ENCODE measurements around the gene TCTN2. TPM values are rescaled to one million over a fixed set of nuclear protein-coding genes. Genes with fewer than 3 reads are reported as not detected.

Gene TCTN2
- total RNA-seq = 1 to 10 TPM; 3.1 to 3.2 TPM

DNA sequence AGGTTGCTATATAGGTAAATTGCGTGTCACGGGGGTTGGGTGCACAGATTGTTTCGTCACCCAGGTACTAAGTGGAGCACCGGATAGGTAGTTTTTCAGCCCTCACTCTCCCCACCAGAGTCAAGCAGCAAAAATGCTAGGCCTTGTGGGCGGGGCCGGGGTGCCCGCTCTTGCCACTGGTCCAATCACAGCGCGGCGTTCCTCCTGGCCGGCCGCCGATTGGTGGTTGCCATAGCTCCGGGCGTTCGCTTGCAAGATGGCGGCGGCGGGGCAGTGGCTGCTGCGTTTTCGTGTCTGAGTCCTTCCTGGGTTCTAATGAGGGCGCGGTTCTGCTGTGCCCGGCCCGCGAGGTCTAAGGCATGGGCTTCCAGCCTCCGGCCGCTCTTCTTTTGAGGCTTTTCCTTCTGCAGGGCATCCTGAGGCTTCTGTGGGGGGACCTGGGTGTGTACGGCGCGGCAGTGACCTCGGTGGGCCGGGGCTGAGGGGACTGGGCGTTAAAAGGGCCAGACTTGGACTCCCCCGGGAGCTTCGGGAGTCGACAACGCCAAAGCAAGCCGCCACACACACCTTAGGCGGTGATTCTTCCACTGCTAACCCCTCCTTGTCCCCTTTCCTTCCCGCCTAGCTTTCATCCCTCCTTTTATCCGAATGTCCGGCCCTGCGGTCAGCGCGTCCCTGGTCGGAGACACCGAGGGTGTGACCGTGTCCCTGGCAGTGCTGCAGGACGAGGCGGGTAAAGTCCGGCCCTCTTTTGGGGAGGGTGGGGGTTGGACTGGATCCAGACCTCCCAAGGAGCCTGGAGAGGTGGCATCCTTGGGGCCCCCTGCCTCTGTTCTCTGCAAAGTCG lies at the start of gene TCTN2:
TCTN2 (plus strand) TSS at position 232 of the 847 bp plus-strand sequence; CDS start at position 360, 128 bp downstream.

DNA sequence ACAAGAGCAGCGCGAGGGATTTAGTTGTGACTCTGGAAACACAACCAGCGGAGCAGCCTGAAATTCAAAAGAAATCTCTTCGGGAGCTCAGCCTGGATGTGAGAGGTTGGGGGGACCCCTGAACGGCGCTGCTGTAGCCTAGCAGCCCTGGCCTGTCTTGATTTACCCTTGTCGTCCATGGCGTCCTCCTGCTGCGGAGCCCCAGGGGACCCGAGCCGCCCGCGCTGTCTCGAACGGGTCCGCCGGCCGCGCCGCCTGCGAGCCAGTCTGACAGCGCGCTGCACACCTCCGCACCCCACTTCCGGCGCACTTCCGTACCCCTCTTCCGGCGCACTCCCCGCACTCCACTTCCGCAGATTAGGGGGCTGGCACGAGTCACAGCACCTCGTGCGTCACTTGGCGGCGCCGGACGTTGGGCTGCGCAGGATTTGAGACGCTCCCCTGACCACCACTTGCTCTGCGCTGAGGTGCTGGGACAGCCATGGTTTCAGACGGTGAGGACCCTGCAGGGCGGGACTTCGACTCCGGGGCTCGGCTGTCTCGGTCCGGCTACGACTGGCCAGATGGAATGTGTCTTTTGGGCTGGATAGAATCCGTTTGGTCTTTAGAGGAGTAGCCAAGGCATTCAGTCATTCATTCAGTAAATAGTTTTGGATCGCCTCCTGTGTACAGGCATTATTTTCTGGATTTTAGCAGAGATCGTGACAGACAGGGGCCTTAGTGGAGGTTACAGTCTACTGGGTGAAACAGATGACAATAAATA lies 37.4 kb upstream of the TCTN2 start, which contains the start of the genes EIF2B1 and GTF2H3:
EIF2B1 (minus strand) TSS at position 308 of the 763 bp plus-strand sequence; CDS start at position 179, 129 bp downstream.
GTF2H3 (plus strand) TSS at position 451 of the 763 bp plus-strand sequence; CDS start at position 482, 31 bp downstream.

Other genes starting within 250 kb of the TCTN2 start
- 1 to 10 TPM; 7.4 to 7.5 TPM for gene RILPL2, start 234.4 kb upstream of the TCTN2 start, total RNA-seq
- 10 to 100 TPM; 36.5 to 37.3 TPM for gene SNRNP35, start 213.0 kb upstream of the TCTN2 start, total RNA-seq
- gene RILPL1, start 137.4 kb upstream of the TCTN2 start, total RNA-seq = 1 to 10 TPM; 1.1 to 1.3 TPM
- 100 to 1,000 TPM; 147 to 150 TPM for gene TMED2, start 86.6 kb upstream of the TCTN2 start, total RNA-seq
- gene DDX55, start 69.0 kb upstream of the TCTN2 start, total RNA-seq = 10 to 100 TPM; 31.5 to 32.1 TPM
- 10 to 100 TPM; 57.7 to 59.8 TPM for gene EIF2B1, start 37.4 kb upstream of the TCTN2 start, total RNA-seq
- gene GTF2H3, start 37.3 kb upstream of the TCTN2 start, total RNA-seq = 10 to 100 TPM; 36.0 to 41.8 TPM
- gene ATP6V0A2, start 41.2 kb downstream of the TCTN2 start, total RNA-seq = 10 to 100 TPM; 36.3 to 38.1 TPM
- gene DNAH10, start 91.2 kb downstream of the TCTN2 start, total RNA-seq = under 1 TPM in 1 of 2 experiments, not detected in 1; 0.05 TPM